Nephron progenitor cell (in vitro differentiated cells): ENCODE data around the gene ERC2.

Source experiments
- DNase-seq: peaks from one replicate; pipeline ENCODE4 v3.0.0; 2021
- H3K27ac Mint-ChIP-seq: 2 replicates; pipeline ENCODE4 v1.8.0; 2021; ENCODE audit warnings: mild to moderate bottlenecking, moderate library complexity, mixed read lengths
- H3K27me3 Mint-ChIP-seq: 2 replicates; pipeline ENCODE4 v1.8.0; 2021; ENCODE audit warnings: mild to moderate bottlenecking, low read depth, mixed read lengths; ENCODE audit not compliant: poor library complexity
- H3K36me3 Mint-ChIP-seq: 2 replicates; pipeline ENCODE4 v1.8.0; 2021; ENCODE audit warnings: low read depth, mixed read lengths
- H3K4me1 Mint-ChIP-seq: 2 replicates; pipeline ENCODE4 v1.8.0; 2021; ENCODE audit warnings: mixed read lengths
- H3K4me3 Mint-ChIP-seq: 2 replicates; pipeline ENCODE4 v1.8.0; 2021; ENCODE audit warnings: mild to moderate bottlenecking, moderate library complexity, mixed read lengths
- H3K9me3 Mint-ChIP-seq: 2 replicates; pipeline ENCODE4 v1.8.0; 2021; ENCODE audit warnings: mild to moderate bottlenecking, moderate library complexity, mixed read lengths
- CTCF ChIP-seq: fragments of 200-600 bp; sonication (generic); IDR thresholded peaks from 2 replicates; pipeline ENCODE4 v1.5.0; 2021; ENCODE audit warnings: antibody characterized with exemption

Gene ERC2

GRCh38 chr3:55923207-55923606, 545.1 kb downstream of the ERC2 start:
- Mint-ChIP-seq H3K36me3 (no peaks in the 10 kb centered on the region), H3K4me1 (peaks cover 17% of the 10 kb centered on the region)

DNA sequence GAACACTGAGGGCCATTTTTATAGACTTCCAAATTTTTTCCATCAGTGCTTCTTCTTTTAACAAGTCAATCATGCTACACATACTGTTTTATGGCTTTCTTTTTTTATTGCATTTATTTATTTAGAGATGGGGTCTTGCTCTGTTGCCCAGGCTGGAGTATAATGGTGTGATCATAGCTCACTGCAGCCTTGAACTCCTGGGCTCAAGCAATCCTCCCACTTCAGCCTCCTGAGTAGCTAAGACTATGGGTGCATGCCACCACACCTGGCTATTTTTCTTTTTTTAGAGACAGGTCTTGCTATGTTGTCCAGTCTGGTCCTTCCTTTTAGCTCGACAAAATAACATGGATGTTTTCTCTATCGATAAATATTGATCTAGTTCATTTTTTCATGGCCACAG, 555.4 kb downstream of the ERC2 start:
- H3K9me3 Mint-ChIP-seq: no peaks in the 10 kb centered on the region
- H3K4me1 Mint-ChIP-seq: peaks cover 6% of the 10 kb centered on the region
- H3K27me3 Mint-ChIP-seq: no peaks in the 10 kb centered on the region
- no peak for DNase-seq
- no peak overlapping the region for H3K27ac Mint-ChIP-seq
- no peak overlapping the region for H3K4me3 Mint-ChIP-seq
- no peak for TF ChIP-seq CTCF
- H3K36me3 Mint-ChIP-seq: no peaks in the 10 kb centered on the region

More at GRCh38 chr3:55923207-55923606, 545.1 kb downstream of the ERC2 start:
- no peak for DNase-seq
- H3K27me3 Mint-ChIP-seq: peaks cover 3% of the 10 kb centered on the region
- H3K9me3 Mint-ChIP-seq: peaks cover 4% of the 10 kb centered on the region
- H3K4me3 Mint-ChIP-seq: no peak overlapping the region
- no peak for TF ChIP-seq CTCF
- H3K27ac Mint-ChIP-seq: no peak overlapping the region

GRCh38 chr3:55911266-55911665, 557.0 kb downstream of the ERC2 start:
- no peaks in the 10 kb centered on the region for H3K27me3 Mint-ChIP-seq
- no peak for DNase-seq
- no peak overlapping the region for H3K27ac Mint-ChIP-seq
- H3K9me3 Mint-ChIP-seq: no peaks in the 10 kb centered on the region
- H3K4me1 Mint-ChIP-seq: peaks cover 16% of the 10 kb centered on the region
- H3K4me3 Mint-ChIP-seq: no peak overlapping the region
- no peaks in the 10 kb centered on the region for H3K36me3 Mint-ChIP-seq
- TF ChIP-seq CTCF: no peak

DNA sequence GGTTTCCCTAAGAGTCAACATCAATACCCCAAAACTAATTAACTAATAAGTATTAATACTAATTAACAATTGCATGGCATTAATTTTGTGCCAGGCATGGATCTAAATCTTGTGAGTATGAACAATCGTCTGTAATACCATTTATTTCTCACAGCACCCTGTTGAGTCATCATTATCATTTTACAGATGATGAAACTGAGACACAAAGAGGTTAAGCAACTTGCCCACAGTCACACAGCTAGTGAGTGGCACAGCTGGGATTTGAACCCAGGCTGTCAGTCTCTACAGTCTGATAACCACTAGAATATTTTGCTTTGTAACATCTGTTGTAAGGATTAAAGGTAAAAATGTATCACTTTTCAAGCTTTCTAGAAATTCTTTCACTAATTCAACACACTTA, 557.7 kb downstream of the ERC2 start:
- H3K27ac Mint-ChIP-seq: no peak overlapping the region
- peaks cover 16% of the 10 kb centered on the region for H3K4me1 Mint-ChIP-seq
- no peak overlapping the region for H3K4me3 Mint-ChIP-seq
- H3K27me3 Mint-ChIP-seq: no peaks in the 10 kb centered on the region
- H3K36me3 Mint-ChIP-seq: no peaks in the 10 kb centered on the region
- no peak for TF ChIP-seq CTCF
- no peaks in the 10 kb centered on the region for H3K9me3 Mint-ChIP-seq
- DNase-seq: no peak

DNA sequence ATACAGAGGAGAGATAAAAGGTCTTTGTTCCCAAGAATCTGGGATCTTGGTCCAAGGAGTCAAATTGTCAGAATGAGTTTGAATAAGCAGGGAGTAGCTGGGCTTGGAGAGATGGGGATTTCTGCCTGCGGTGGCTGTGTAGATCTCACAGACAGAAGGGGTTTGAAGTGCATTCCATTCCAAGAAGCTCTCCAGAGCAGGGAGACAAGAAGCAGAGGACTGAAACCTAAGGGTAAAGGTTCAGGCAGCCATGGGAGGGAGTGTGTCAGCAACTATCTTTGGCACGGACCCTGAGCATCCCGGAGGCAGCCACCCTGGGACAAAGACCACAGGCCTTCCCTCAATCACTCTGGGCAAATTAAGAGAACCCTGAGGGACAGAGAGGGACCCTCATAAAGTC, 558.9 kb downstream of the ERC2 start:
- Mint-ChIP-seq H3K27me3 (no peaks in the 10 kb centered on the region), H3K9me3 (no peaks in the 10 kb centered on the region), H3K36me3 (no peaks in the 10 kb centered on the region), H3K4me1 (peaks cover 19% of the 10 kb centered on the region), H3K27ac (no peak overlapping the region), H3K4me3 (no peak overlapping the region)
- DNase-seq: no peak
- no peak for TF ChIP-seq CTCF

GRCh38 chr3:55907616-55908015, 560.7 kb downstream of the ERC2 start:
- no peak for TF ChIP-seq CTCF
- DNase-seq: no peak
- Mint-ChIP-seq H3K9me3 (no peaks in the 10 kb centered on the region), H3K27me3 (no peaks in the 10 kb centered on the region), H3K4me1 (peaks cover 37% of the 10 kb centered on the region), H3K27ac (no peak overlapping the region), H3K4me3 (no peak overlapping the region), H3K36me3 (no peaks in the 10 kb centered on the region)
